Nephron progenitor cell (in vitro differentiated cells): Measurements from ENCODE around the gene CC2D1A.

ENCODE experiments used
- DNase-seq: peaks from one replicate; pipeline ENCODE4 v3.0.0; 2021
- H3K27ac Mint-ChIP-seq: 2 replicates; pipeline ENCODE4 v1.8.0; 2021; ENCODE audit warnings: mild to moderate bottlenecking, moderate library complexity, mixed read lengths
- H3K27me3 Mint-ChIP-seq: 2 replicates; pipeline ENCODE4 v1.8.0; 2021; ENCODE audit warnings: mild to moderate bottlenecking, low read depth, mixed read lengths; ENCODE audit not compliant: poor library complexity
- H3K36me3 Mint-ChIP-seq: 2 replicates; pipeline ENCODE4 v1.8.0; 2021; ENCODE audit warnings: low read depth, mixed read lengths
- H3K4me1 Mint-ChIP-seq: 2 replicates; pipeline ENCODE4 v1.8.0; 2021; ENCODE audit warnings: mixed read lengths
- H3K4me3 Mint-ChIP-seq: 2 replicates; pipeline ENCODE4 v1.8.0; 2021; ENCODE audit warnings: mild to moderate bottlenecking, moderate library complexity, mixed read lengths
- H3K9me3 Mint-ChIP-seq: 2 replicates; pipeline ENCODE4 v1.8.0; 2021; ENCODE audit warnings: mild to moderate bottlenecking, moderate library complexity, mixed read lengths
- CTCF ChIP-seq: fragments of 200-600 bp; sonication (generic); IDR thresholded peaks from 2 replicates; pipeline ENCODE4 v1.5.0; 2021; ENCODE audit warnings: antibody characterized with exemption

Gene CC2D1A

GRCh38 chr19:13894552-13894951 lies 11.4 kb upstream of the CC2D1A start:
- H3K4me1 Mint-ChIP-seq = peaks cover 5% of the 10 kb centered on the region
- no peak for TF ChIP-seq CTCF
- DNase-seq = no peak
- no peaks in the 10 kb centered on the region for H3K9me3 Mint-ChIP-seq
- no peak overlapping the region for H3K4me3 Mint-ChIP-seq
- H3K36me3 Mint-ChIP-seq = peaks cover 4% of the 10 kb centered on the region
- H3K27ac Mint-ChIP-seq = no peak overlapping the region
- peaks cover 4% of the 10 kb centered on the region for H3K27me3 Mint-ChIP-seq

- H3K27ac Mint-ChIP-seq = no peak overlapping the region
- peaks cover 4% of the 10 kb centered on the region for H3K36me3 Mint-ChIP-seq
- H3K4me1 Mint-ChIP-seq = peaks cover 12% of the 10 kb centered on the region
- no peak for DNase-seq
- H3K9me3 Mint-ChIP-seq = no peaks in the 10 kb centered on the region
- H3K27me3 Mint-ChIP-seq = peaks cover 4% of the 10 kb centered on the region
- H3K4me3 Mint-ChIP-seq = no peak overlapping the region
- no peak for TF ChIP-seq CTCF
Observed at GRCh38 chr19:13896227-13896626, 9.8 kb upstream of the CC2D1A start.

- Mint-ChIP-seq H3K4me1 (peaks cover 7% of the 10 kb centered on the region), H3K27ac (no peak overlapping the region), H3K9me3 (no peaks in the 10 kb centered on the region), H3K27me3 (peaks cover 4% of the 10 kb centered on the region), H3K36me3 (no peaks in the 10 kb centered on the region), H3K4me3 (no peak overlapping the region)
- no peak for DNase-seq
- TF ChIP-seq CTCF = no peak
Observed at GRCh38 chr19:13899393-13899792, 6.6 kb upstream of the CC2D1A start.

- H3K9me3 Mint-ChIP-seq = no peaks in the 10 kb centered on the region
Observed at GRCh38 chr19:13899912-13900584, 6.0 kb upstream of the CC2D1A start.

GRCh38 chr19:13902993-13903555 lies 2.9 kb upstream of the CC2D1A start:
- DNase-seq = no peak

More at GRCh38 chr19:13899912-13900584, 6.0 kb upstream of the CC2D1A start:
- DNase-seq = no peak
- no peak overlapping the region for H3K4me3 Mint-ChIP-seq
- peaks cover 4% of the 10 kb centered on the region for H3K27me3 Mint-ChIP-seq
- H3K4me1 Mint-ChIP-seq = peaks cover 7% of the 10 kb centered on the region
- peak overlapping the region; percentile 47 for H3K27ac Mint-ChIP-seq
- no peaks in the 10 kb centered on the region for H3K36me3 Mint-ChIP-seq
- no peak for TF ChIP-seq CTCF

More at GRCh38 chr19:13902993-13903555, 2.9 kb upstream of the CC2D1A start:
- H3K27me3 Mint-ChIP-seq = no peaks in the 10 kb centered on the region
- TF ChIP-seq CTCF = no peak
- no peaks in the 10 kb centered on the region for H3K36me3 Mint-ChIP-seq
- H3K4me1 Mint-ChIP-seq = peaks cover 18% of the 10 kb centered on the region
- peaks cover 3% of the 10 kb centered on the region for H3K9me3 Mint-ChIP-seq
- no peak overlapping the region for H3K27ac Mint-ChIP-seq
- H3K4me3 Mint-ChIP-seq = no peak overlapping the region
